ENCODE measurements around the gene TTC3. TPM values are rescaled to one million over a fixed set of nuclear protein-coding genes. Genes with fewer than 3 reads are reported as not detected.

The TTC3 gene
- total and polyA plus RNA-seq, 9 of the 15 experiments (the other 6 are each of a cell fraction or from before 2014, with no cell fraction given): 17.5 to 92.0 (median 59.5) TPM

DNA sequence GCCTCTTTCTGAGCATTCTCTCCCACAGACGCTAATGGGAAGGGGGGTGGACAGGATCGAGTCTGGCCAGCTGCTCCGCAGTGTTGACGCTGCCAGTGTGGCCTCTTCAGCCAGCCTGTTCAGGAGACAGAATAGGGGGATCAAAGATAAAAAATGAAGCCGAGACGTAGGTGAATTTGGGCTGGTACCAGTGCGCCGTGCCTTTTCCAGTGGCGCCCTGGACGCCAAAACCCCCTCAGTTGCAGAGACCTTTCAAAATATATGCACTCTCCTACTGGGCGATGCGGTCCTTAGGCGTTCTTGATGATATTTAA is 1.1 kb downstream of the TTC3 start:
- H3K27me3 ChIP-seq (ENCODE audit: control insufficient read depth in 2 of 2, insufficient read depth in 2 of 2, low read length in 2 of 2): no peaks in the 10 kb centered on the region
- H3K4me3 ChIP-seq: peak overlapping the region; percentile 69
- ATAC-seq (peak; percentile 40), FAIRE-seq (no peak), DNase-seq (ENCODE audit: extremely low read depth in 1 of 4, low spot score in 3 of 4) (peak in 3 of 4 experiments; percentile 36 to 63 (median 37))
- WGBS (ENCODE audit: insufficient coverage, low coverage, missing lambda C conversion rate): under 1% methylated on average over 13 of the region's 13 CpGs
- no TSS peak for BruUV-seq (replicated peaks)
- no peaks in the 10 kb centered on the region for H3K9me1 ChIP-seq (ENCODE audit: control insufficient read depth, insufficient read depth, low read length)
- H3K4me2 ChIP-seq (ENCODE audit: insufficient read depth, low read length): peak overlapping the region; percentile 92
- peaks cover 12% of the 10 kb centered on the region; the same call in 2 of the 3 replicates for H3K36me3 ChIP-seq (ENCODE audit: control insufficient read depth, insufficient read depth, low read length)
- peak overlapping the region; percentile 88 for H2AFZ ChIP-seq (ENCODE audit: low read depth, low read length)
- peak overlapping the region; percentile 85 for H3K27ac ChIP-seq (ENCODE audit: extremely low read depth, low read depth, low read length)
- peaks cover 10% of the 10 kb centered on the region; the same call in 1 of the 2 replicates for H4K20me1 ChIP-seq (replicated peaks; ENCODE audit: control insufficient read depth, insufficient read depth, low read length)
- ChIA-PET POLR2A (interaction anchor here (1.6 kb wide), 1 partner anchor 12 kb away, joined by 3 read pairs; no protein-coding TSS in a partner anchor), CTCF (ENCODE audit: low intra/inter-chr PET ratio) (interaction anchor here (0.6 kb wide), 1 partner anchor 63 kb away, joined by 3 read pairs; no protein-coding TSS in a partner anchor)
- peaks cover 74% of the 10 kb centered on the region for H3K79me2 ChIP-seq (ENCODE audit: control insufficient read depth, insufficient read depth, low read length)
- in situ Hi-C loops (cut with MboI) (no loop called here), intact Hi-C loops (cut with micrococcal nuclease) (no loop called here)
- peak overlapping the region; percentile 82 to 99 for H3K9ac ChIP-seq (ENCODE audit: insufficient read depth in 1 of 2, low read depth in 2 of 2, low read length in 2 of 2)
- peaks cover 15 to 26% of the 10 kb centered on the region in 2 experiments; a peak in 4 of 5 replicates for H3K4me1 ChIP-seq (replicated peaks in 1 of 2; ENCODE audit: control insufficient read depth in 2 of 2, insufficient read depth in 2 of 2, low read length in 2 of 2)
- H3K9me3 ChIP-seq (replicated peaks; ENCODE audit: control insufficient read depth, insufficient read depth, low read depth, low read length): no peaks in the 10 kb centered on the region
- TF ChIP-seq, protein P1, sequence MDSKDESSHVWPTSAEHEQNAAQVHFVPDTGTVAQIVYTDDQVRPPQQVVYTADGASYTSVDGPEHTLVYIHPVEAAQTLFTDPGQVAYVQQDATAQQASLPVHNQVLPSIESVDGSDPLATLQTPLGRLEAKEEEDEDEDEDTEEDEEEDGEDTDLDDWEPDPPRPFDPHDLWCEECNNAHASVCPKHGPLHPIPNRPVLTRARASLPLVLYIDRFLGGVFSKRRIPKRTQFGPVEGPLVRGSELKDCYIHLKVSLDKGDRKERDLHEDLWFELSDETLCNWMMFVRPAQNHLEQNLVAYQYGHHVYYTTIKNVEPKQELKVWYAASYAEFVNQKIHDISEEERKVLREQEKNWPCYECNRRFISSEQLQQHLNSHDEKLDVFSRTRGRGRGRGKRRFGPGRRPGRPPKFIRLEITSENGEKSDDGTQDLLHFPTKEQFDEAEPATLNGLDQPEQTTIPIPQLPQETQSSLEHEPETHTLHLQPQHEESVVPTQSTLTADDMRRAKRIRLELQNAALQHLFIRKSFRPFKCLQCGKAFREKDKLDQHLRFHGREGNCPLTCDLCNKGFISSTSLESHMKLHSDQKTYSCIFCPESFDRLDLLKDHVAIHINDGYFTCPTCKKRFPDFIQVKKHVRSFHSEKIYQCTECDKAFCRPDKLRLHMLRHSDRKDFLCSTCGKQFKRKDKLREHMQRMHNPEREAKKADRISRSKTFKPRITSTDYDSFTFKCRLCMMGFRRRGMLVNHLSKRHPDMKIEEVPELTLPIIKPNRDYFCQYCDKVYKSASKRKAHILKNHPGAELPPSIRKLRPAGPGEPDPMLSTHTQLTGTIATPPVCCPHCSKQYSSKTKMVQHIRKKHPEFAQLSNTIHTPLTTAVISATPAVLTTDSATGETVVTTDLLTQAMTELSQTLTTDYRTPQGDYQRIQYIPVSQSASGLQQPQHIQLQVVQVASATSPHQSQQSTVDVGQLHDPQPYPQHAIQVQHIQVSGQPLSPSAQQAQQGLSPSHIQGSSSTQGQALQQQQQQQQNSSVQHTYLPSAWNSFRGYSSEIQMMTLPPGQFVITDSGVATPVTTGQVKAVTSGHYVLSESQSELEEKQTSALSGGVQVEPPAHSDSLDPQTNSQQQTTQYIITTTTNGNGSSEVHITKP (IDR thresholded peaks at IDR 0.05; ENCODE audit: partially characterized antibody): peak; percentile 64
- TF ChIP-seq RERE (CRISPR knock-in tag; IDR thresholded peaks at IDR 0.05; ENCODE audit: borderline replicate concordance) (0 out of 2 replicates have a peak, but pooled peaks have one; percentile 22), PRPF4 (IDR thresholded peaks at IDR 0.05; ENCODE audit: insufficient read depth, low read depth, low read length, poor library complexity, severe bottlenecking) (no peak), BDP1 (IDR thresholded peaks at IDR 0.05; ENCODE audit: insufficient read depth, insufficient read length) (no peak), U2AF2 (optimal IDR thresholded peaks at IDR 0.05; ENCODE audit: low read depth, low read length) (no peak), ZBTB34 (CRISPR knock-in tag; IDR thresholded peaks at IDR 0.05) (no peak), BCOR (IDR thresholded peaks at IDR 0.05) (peak; percentile 6; the same call in 1 of the 2 replicates)
- TF ChIP-seq, protein P2, sequence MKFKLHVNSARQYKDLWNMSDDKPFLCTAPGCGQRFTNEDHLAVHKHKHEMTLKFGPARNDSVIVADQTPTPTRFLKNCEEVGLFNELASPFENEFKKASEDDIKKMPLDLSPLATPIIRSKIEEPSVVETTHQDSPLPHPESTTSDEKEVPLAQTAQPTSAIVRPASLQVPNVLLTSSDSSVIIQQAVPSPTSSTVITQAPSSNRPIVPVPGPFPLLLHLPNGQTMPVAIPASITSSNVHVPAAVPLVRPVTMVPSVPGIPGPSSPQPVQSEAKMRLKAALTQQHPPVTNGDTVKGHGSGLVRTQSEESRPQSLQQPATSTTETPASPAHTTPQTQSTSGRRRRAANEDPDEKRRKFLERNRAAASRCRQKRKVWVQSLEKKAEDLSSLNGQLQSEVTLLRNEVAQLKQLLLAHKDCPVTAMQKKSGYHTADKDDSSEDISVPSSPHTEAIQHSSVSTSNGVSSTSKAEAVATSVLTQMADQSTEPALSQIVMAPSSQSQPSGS (CRISPR knock-in tag; IDR thresholded peaks at IDR 0.05): no peak
